ENCODE results near the gene QRFP.
A peak's percentile ranks its signal among the peaks of the same experiment; 100 is the strongest.

The QRFP gene

GRCh38 chr9:130896233-130897014, at the start of gene QRFP:
QRFP (minus strand) TSS chr9:130896812; CDS start chr9:130893838, 2,974 bp downstream.
- Histone ChIP-seq H3K9me3 (ENCODE audit: control insufficient read depth in 2 of 2, low read length in 2 of 2) (no peaks in the 10 kb centered on the region), H3K4me1 (ENCODE audit: control insufficient read depth in 2 of 2, insufficient read depth in 2 of 2, low read length in 2 of 2) (peaks cover 2 to 24% of the 10 kb centered on the region in 2 donors), H3K27me3 (ENCODE audit: control insufficient read depth in 2 of 2, insufficient read depth in 2 of 2, low read length in 2 of 2) (peaks cover 3 to 10% of the 10 kb centered on the region in 2 donors), H3K27ac (ENCODE audit: low read depth in 2 of 2, low read length in 2 of 2) (no peak within 1 kb of the TSS), H3K9ac (ENCODE audit: low read depth in 1 of 2, low read length in 2 of 2) (peak within 1 kb of the TSS in 1 of 2 donors; percentile 12), H3K36me3 (ENCODE audit: control insufficient read depth in 2 of 2, insufficient read depth in 2 of 2, low read length in 2 of 2) (peaks cover 3 to 4% of the 10 kb centered on the region in 2 donors), H3K4me3 (ENCODE audit: low read length in 2 of 2) (no peak within 1 kb of the TSS)

- Histone ChIP-seq H3K4me3 (ENCODE audit: low read length in 2 of 2) (no peak overlapping the region), H3K4me1 (ENCODE audit: control insufficient read depth in 2 of 2, insufficient read depth in 2 of 2, low read length in 2 of 2) (peaks cover 12 to 21% of the 10 kb centered on the region in 2 donors), H3K27ac (ENCODE audit: low read depth in 2 of 2, low read length in 2 of 2) (no peak overlapping the region), H3K9me3 (ENCODE audit: control insufficient read depth in 2 of 2, low read length in 2 of 2) (peaks cover 0 to 8% of the 10 kb centered on the region in 2 donors), H3K27me3 (ENCODE audit: control insufficient read depth in 2 of 2, insufficient read depth in 2 of 2, low read length in 2 of 2) (peaks cover 5 to 10% of the 10 kb centered on the region in 2 donors), H3K36me3 (ENCODE audit: control insufficient read depth in 2 of 2, insufficient read depth in 2 of 2, low read length in 2 of 2) (no peaks in the 10 kb centered on the region), H3K9ac (ENCODE audit: low read depth in 1 of 2, low read length in 2 of 2) (no peak overlapping the region)
These were observed 48.6 kb upstream of the QRFP start for GRCh38 chr9:130945173-130945572.

- no peak overlapping the region for H3K4me3 ChIP-seq (ENCODE audit: low read length in 2 of 2)
- H3K4me1 ChIP-seq (ENCODE audit: control insufficient read depth in 2 of 2, insufficient read depth in 2 of 2, low read length in 2 of 2) = peaks cover 13 to 19% of the 10 kb centered on the region in 2 donors
- H3K27ac ChIP-seq (ENCODE audit: low read depth in 2 of 2, low read length in 2 of 2) = no peak overlapping the region
- H3K36me3 ChIP-seq (ENCODE audit: control insufficient read depth in 2 of 2, insufficient read depth in 2 of 2, low read length in 2 of 2) = no peaks in the 10 kb centered on the region
- H3K27me3 ChIP-seq (ENCODE audit: control insufficient read depth in 2 of 2, insufficient read depth in 2 of 2, low read length in 2 of 2) = peaks cover 5 to 11% of the 10 kb centered on the region in 2 donors
- peaks cover 0 to 4% of the 10 kb centered on the region in 2 donors for H3K9me3 ChIP-seq (ENCODE audit: control insufficient read depth in 2 of 2, low read length in 2 of 2)
- H3K9ac ChIP-seq (ENCODE audit: low read depth in 1 of 2, low read length in 2 of 2) = no peak overlapping the region
These were observed 48.0 kb upstream of the QRFP start for GRCh38 chr9:130944510-130945058.

- Histone ChIP-seq H3K4me1 (ENCODE audit: control insufficient read depth in 2 of 2, insufficient read depth in 2 of 2, low read length in 2 of 2) (peaks cover 15 to 16% of the 10 kb centered on the region in 2 donors), H3K27me3 (ENCODE audit: control insufficient read depth in 2 of 2, insufficient read depth in 2 of 2, low read length in 2 of 2) (peaks cover 5 to 11% of the 10 kb centered on the region in 2 donors), H3K27ac (ENCODE audit: low read depth in 2 of 2, low read length in 2 of 2) (no peak overlapping the region), H3K9ac (ENCODE audit: low read depth in 1 of 2, low read length in 2 of 2) (no peak overlapping the region), H3K36me3 (ENCODE audit: control insufficient read depth in 2 of 2, insufficient read depth in 2 of 2, low read length in 2 of 2) (no peaks in the 10 kb centered on the region), H3K9me3 (ENCODE audit: control insufficient read depth in 2 of 2, low read length in 2 of 2) (no peaks in the 10 kb centered on the region), H3K4me3 (ENCODE audit: low read length in 2 of 2) (no peak overlapping the region)
These were observed 47.2 kb upstream of the QRFP start for GRCh38 chr9:130943777-130944176.

- H3K27me3 ChIP-seq (ENCODE audit: control insufficient read depth in 2 of 2, insufficient read depth in 2 of 2, low read length in 2 of 2) = peaks cover 5 to 11% of the 10 kb centered on the region in 2 donors
These were observed 46.6 kb upstream of the QRFP start for GRCh38 chr9:130943221-130943620.

GRCh38 chr9:130942679-130943078, 46.1 kb upstream of the QRFP start:
- Histone ChIP-seq H3K36me3 (ENCODE audit: control insufficient read depth in 2 of 2, insufficient read depth in 2 of 2, low read length in 2 of 2) (no peaks in the 10 kb centered on the region), H3K4me3 (ENCODE audit: low read length in 2 of 2) (no peak overlapping the region), H3K27me3 (ENCODE audit: control insufficient read depth in 2 of 2, insufficient read depth in 2 of 2, low read length in 2 of 2) (peaks cover 11 to 15% of the 10 kb centered on the region in 2 donors), H3K9me3 (ENCODE audit: control insufficient read depth in 2 of 2, low read length in 2 of 2) (no peaks in the 10 kb centered on the region), H3K27ac (ENCODE audit: low read depth in 2 of 2, low read length in 2 of 2) (no peak overlapping the region), H3K4me1 (ENCODE audit: control insufficient read depth in 2 of 2, insufficient read depth in 2 of 2, low read length in 2 of 2) (peaks cover 15 to 22% of the 10 kb centered on the region in 2 donors), H3K9ac (ENCODE audit: low read depth in 1 of 2, low read length in 2 of 2) (no peak overlapping the region)

More at GRCh38 chr9:130943221-130943620, 46.6 kb upstream of the QRFP start:
- no peak overlapping the region for H3K9ac ChIP-seq (ENCODE audit: low read depth in 1 of 2, low read length in 2 of 2)
- H3K36me3 ChIP-seq (ENCODE audit: control insufficient read depth in 2 of 2, insufficient read depth in 2 of 2, low read length in 2 of 2) = no peaks in the 10 kb centered on the region
- H3K4me3 ChIP-seq (ENCODE audit: low read length in 2 of 2) = no peak overlapping the region
- H3K9me3 ChIP-seq (ENCODE audit: control insufficient read depth in 2 of 2, low read length in 2 of 2) = no peaks in the 10 kb centered on the region
- no peak overlapping the region for H3K27ac ChIP-seq (ENCODE audit: low read depth in 2 of 2, low read length in 2 of 2)
- peaks cover 16 to 18% of the 10 kb centered on the region in 2 donors for H3K4me1 ChIP-seq (ENCODE audit: control insufficient read depth in 2 of 2, insufficient read depth in 2 of 2, low read length in 2 of 2)

GRCh38 chr9:130942084-130942483, 45.5 kb upstream of the QRFP start:
- no peak overlapping the region for H3K4me3 ChIP-seq (ENCODE audit: low read length in 2 of 2)
- no peaks in the 10 kb centered on the region for H3K36me3 ChIP-seq (ENCODE audit: control insufficient read depth in 2 of 2, insufficient read depth in 2 of 2, low read length in 2 of 2)
- H3K9me3 ChIP-seq (ENCODE audit: control insufficient read depth in 2 of 2, low read length in 2 of 2) = no peaks in the 10 kb centered on the region
- H3K27ac ChIP-seq (ENCODE audit: low read depth in 2 of 2, low read length in 2 of 2) = no peak overlapping the region
- H3K4me1 ChIP-seq (ENCODE audit: control insufficient read depth in 2 of 2, insufficient read depth in 2 of 2, low read length in 2 of 2) = peaks cover 9 to 20% of the 10 kb centered on the region in 2 donors
- H3K9ac ChIP-seq (ENCODE audit: low read depth in 1 of 2, low read length in 2 of 2) = no peak overlapping the region
- peaks cover 14 to 19% of the 10 kb centered on the region in 2 donors for H3K27me3 ChIP-seq (ENCODE audit: control insufficient read depth in 2 of 2, insufficient read depth in 2 of 2, low read length in 2 of 2)

- H3K27me3 ChIP-seq (ENCODE audit: control insufficient read depth in 2 of 2, insufficient read depth in 2 of 2, low read length in 2 of 2) = peaks cover 14 to 26% of the 10 kb centered on the region in 2 donors
- H3K4me3 ChIP-seq (ENCODE audit: low read length in 2 of 2) = peak overlapping the region in 1 of 2 donors; percentile 5
These were observed 44.3 kb upstream of the QRFP start for GRCh38 chr9:130940693-130941576.

GRCh38 chr9:130940027-130940549, 43.5 kb upstream of the QRFP start:
- Histone ChIP-seq H3K36me3 (ENCODE audit: control insufficient read depth in 2 of 2, insufficient read depth in 2 of 2, low read length in 2 of 2) (no peaks in the 10 kb centered on the region), H3K9me3 (ENCODE audit: control insufficient read depth in 2 of 2, low read length in 2 of 2) (no peaks in the 10 kb centered on the region), H3K4me3 (ENCODE audit: low read length in 2 of 2) (peak overlapping the region in 1 of 2 donors; percentile 5), H3K27me3 (ENCODE audit: control insufficient read depth in 2 of 2, insufficient read depth in 2 of 2, low read length in 2 of 2) (peaks cover 14 to 31% of the 10 kb centered on the region in 2 donors), H3K9ac (ENCODE audit: low read depth in 1 of 2, low read length in 2 of 2) (no peak overlapping the region), H3K27ac (ENCODE audit: low read depth in 2 of 2, low read length in 2 of 2) (no peak overlapping the region), H3K4me1 (ENCODE audit: control insufficient read depth in 2 of 2, insufficient read depth in 2 of 2, low read length in 2 of 2) (peaks cover 5 to 15% of the 10 kb centered on the region in 2 donors)

More at GRCh38 chr9:130940693-130941576, 44.3 kb upstream of the QRFP start:
- no peaks in the 10 kb centered on the region for H3K36me3 ChIP-seq (ENCODE audit: control insufficient read depth in 2 of 2, insufficient read depth in 2 of 2, low read length in 2 of 2)
- H3K9me3 ChIP-seq (ENCODE audit: control insufficient read depth in 2 of 2, low read length in 2 of 2) = no peaks in the 10 kb centered on the region
- H3K9ac ChIP-seq (ENCODE audit: low read depth in 1 of 2, low read length in 2 of 2) = no peak overlapping the region
- H3K27ac ChIP-seq (ENCODE audit: low read depth in 2 of 2, low read length in 2 of 2) = no peak overlapping the region
- H3K4me1 ChIP-seq (ENCODE audit: control insufficient read depth in 2 of 2, insufficient read depth in 2 of 2, low read length in 2 of 2) = peaks cover 5 to 15% of the 10 kb centered on the region in 2 donors

Data from mucosa of rectum (tissue), 2 donors.